A549 (cell line): ENCODE results near the gene OR52E8.

Experiments used
- CHD4 ChIP-seq: fragments of 200-600 bp; sonication (generic); IDR thresholded peaks from 2 replicates; pipeline ENCODE4 v1.6.1; 2016; ENCODE audit warnings: antibody characterized with exemption, mild to moderate bottlenecking, borderline replicate concordance
- ESRRA ChIP-seq: fragments of 150-350 bp; IDR thresholded peaks from 2 replicates; pipeline ENCODE4 v1.6.1; 2014; ENCODE audit warnings: mild to moderate bottlenecking, low read length, borderline replicate concordance
- TF ChIP-seq, protein P1 (sequence below): fragments of >200 bp; sonication (Bioruptor Twin); formaldehyde crosslinking; IDR thresholded peaks from 3 replicates; pipeline ENCODE4 v1.5.1; 2016
- TF ChIP-seq, protein P2 (sequence below): fragments of 200-600 bp; sonication (generic); IDR thresholded peaks from 2 replicates; pipeline ENCODE4 v1.6.1; 2016; ENCODE audit warnings: antibody characterized with exemption, mild to moderate bottlenecking, moderate library complexity

DNA sequence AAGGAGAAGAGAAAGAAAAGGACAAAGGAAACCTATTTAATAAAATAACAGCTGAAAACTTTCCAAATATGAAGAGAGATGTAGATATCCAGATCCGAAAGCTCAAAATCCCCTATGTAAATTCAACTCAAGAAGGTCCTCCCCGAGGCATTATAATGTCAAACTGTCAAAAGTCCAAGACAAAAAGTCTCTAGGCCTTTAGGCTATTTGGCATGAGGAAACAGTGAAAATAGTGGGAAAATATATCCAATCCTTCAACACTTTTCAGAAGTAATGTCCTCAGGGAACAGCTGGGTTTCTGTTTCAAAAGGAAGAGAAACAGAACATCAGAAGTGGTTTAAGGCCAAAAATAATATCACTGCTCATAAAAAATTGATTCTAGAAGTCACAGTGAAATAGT is 21.1 kb upstream of the OR52E8 start:
- TF ChIP-seq, protein P1, sequence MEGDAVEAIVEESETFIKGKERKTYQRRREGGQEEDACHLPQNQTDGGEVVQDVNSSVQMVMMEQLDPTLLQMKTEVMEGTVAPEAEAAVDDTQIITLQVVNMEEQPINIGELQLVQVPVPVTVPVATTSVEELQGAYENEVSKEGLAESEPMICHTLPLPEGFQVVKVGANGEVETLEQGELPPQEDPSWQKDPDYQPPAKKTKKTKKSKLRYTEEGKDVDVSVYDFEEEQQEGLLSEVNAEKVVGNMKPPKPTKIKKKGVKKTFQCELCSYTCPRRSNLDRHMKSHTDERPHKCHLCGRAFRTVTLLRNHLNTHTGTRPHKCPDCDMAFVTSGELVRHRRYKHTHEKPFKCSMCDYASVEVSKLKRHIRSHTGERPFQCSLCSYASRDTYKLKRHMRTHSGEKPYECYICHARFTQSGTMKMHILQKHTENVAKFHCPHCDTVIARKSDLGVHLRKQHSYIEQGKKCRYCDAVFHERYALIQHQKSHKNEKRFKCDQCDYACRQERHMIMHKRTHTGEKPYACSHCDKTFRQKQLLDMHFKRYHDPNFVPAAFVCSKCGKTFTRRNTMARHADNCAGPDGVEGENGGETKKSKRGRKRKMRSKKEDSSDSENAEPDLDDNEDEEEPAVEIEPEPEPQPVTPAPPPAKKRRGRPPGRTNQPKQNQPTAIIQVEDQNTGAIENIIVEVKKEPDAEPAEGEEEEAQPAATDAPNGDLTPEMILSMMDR: no peak
- TF ChIP-seq CHD4 (no peak), ESRRA (no peak)
- TF ChIP-seq, protein P2, sequence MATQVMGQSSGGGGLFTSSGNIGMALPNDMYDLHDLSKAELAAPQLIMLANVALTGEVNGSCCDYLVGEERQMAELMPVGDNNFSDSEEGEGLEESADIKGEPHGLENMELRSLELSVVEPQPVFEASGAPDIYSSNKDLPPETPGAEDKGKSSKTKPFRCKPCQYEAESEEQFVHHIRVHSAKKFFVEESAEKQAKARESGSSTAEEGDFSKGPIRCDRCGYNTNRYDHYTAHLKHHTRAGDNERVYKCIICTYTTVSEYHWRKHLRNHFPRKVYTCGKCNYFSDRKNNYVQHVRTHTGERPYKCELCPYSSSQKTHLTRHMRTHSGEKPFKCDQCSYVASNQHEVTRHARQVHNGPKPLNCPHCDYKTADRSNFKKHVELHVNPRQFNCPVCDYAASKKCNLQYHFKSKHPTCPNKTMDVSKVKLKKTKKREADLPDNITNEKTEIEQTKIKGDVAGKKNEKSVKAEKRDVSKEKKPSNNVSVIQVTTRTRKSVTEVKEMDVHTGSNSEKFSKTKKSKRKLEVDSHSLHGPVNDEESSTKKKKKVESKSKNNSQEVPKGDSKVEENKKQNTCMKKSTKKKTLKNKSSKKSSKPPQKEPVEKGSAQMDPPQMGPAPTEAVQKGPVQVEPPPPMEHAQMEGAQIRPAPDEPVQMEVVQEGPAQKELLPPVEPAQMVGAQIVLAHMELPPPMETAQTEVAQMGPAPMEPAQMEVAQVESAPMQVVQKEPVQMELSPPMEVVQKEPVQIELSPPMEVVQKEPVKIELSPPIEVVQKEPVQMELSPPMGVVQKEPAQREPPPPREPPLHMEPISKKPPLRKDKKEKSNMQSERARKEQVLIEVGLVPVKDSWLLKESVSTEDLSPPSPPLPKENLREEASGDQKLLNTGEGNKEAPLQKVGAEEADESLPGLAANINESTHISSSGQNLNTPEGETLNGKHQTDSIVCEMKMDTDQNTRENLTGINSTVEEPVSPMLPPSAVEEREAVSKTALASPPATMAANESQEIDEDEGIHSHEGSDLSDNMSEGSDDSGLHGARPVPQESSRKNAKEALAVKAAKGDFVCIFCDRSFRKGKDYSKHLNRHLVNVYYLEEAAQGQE: no peak
